ENCODE data around the gene PPM1F. TPM values are rescaled to one million over a fixed set of nuclear protein-coding genes. Genes with fewer than 3 reads are reported as not detected.

Gene PPM1F
- total RNA-seq, 1 experiment from 2014 or later = 45.9 TPM

DNA sequence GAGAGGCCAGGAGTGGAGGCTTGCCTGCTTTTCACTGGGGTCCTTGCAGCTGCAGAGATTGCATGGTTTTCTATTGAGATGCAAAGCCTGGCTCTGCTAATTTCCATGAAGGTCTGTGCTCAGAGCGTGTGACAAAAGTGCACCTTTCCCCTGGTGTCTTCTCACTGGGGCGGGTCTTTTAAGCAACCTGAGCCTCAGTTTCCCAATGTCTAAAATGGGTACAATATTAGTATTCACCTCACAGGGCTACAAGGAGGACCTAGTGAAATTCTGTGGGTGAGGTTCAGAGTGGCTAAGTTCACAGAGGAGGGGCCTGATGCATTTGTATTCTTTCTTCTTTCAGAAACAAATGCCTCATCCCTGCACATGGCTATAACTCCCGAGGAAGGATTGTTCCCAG is 20.3 kb downstream of the PPM1F start:
- no peak for DNase-seq (ENCODE audit: low read depth)
- in situ Hi-C loops (cut with HindIII; ENCODE audit: low pct_unique_long_range_greater_than_20kb, low sequenced_read_pairs) = loop anchor here (10.0 kb wide), 1 partner anchor 128 kb away; no protein-coding TSS in a partner anchor

GRCh38 chr22:21931056-21931455 is 21.6 kb downstream of the PPM1F start:
- no peak for DNase-seq (ENCODE audit: low read depth)
- in situ Hi-C loops (cut with HindIII; ENCODE audit: low pct_unique_long_range_greater_than_20kb, low sequenced_read_pairs) = loop anchor here (10.0 kb wide), 1 partner anchor 126 kb away; no protein-coding TSS in a partner anchor

DNA sequence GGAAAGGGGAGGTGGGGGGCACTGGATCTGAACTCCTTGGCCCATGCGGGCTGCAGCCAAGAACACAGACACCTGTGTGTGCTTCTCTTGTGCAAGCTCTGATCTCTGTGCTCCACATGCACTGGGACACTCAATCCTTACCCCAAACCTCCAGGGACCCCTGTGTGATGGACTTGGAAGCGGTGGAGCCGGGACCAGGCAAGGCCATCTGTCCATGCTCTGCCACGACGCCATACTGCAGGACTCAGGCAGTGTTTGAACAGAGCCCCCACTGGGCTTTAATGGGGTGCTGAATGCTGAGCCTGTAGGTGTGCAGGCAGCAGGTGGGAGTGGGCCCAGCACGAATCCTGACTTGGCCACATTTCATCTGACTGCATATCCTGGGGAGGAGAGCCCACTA is 23.4 kb downstream of the PPM1F start:
- DNase-seq (ENCODE audit: low read depth) = no peak
- in situ Hi-C loops (cut with HindIII; ENCODE audit: low pct_unique_long_range_greater_than_20kb, low sequenced_read_pairs) = no loop called here

DNA sequence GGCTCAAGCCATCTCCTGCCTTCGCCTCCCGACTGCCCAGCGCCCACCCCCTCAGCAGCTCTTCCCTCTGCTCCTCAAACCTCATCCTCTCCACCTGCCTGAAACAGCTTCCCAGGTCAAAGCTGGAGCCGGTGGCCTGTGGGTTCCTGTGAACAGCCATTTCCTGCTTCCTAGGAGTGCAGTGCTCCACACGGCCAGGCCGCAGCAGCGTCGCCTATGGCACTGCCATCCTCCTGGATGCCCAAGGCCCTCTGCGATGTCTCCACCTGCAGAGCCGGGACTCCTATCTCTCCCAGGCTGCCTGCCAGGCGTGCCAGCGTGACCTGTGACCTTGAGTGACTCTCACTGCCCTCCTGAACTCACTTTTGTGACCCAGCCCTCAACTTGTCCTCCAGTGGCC is 24.6 kb downstream of the PPM1F start:
- in situ Hi-C loops (cut with HindIII; ENCODE audit: low pct_unique_long_range_greater_than_20kb, low sequenced_read_pairs) = no loop called here
- DNase-seq (ENCODE audit: low read depth) = no peak

GRCh38 chr22:21927174-21927823 is 25.3 kb downstream of the PPM1F start:
- in situ Hi-C loops (cut with HindIII; ENCODE audit: low pct_unique_long_range_greater_than_20kb, low sequenced_read_pairs) = no loop called here
- DNase-seq (ENCODE audit: low read depth) = no peak

DNA sequence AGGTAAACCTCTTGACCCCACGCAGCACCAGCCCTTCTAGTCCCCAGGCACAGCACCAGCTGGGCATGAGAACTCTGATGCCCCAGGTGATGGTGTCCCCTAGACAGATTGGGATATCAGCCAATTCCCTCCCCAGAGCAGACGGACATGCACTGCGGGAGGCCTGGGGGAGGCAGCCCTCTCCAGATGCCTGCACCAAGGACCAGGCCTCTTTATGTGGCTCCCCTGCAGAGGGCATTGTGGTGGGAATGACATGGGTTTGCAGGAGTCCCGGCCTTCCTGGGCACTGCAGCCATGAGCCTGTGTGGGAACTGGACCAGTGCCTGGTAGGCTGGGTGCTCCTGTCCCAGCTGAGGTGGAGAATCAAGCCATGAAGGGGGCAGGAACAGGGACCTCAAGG is 25.9 kb downstream of the PPM1F start:
- in situ Hi-C loops (cut with HindIII; ENCODE audit: low pct_unique_long_range_greater_than_20kb, low sequenced_read_pairs) = no loop called here
- DNase-seq (ENCODE audit: low read depth) = no peak

GRCh38 chr22:21923163-21923561 is 29.5 kb downstream of the PPM1F start:
- in situ Hi-C loops (cut with HindIII; ENCODE audit: low pct_unique_long_range_greater_than_20kb, low sequenced_read_pairs) = no loop called here
- DNase-seq (ENCODE audit: low read depth) = no peak

DNA sequence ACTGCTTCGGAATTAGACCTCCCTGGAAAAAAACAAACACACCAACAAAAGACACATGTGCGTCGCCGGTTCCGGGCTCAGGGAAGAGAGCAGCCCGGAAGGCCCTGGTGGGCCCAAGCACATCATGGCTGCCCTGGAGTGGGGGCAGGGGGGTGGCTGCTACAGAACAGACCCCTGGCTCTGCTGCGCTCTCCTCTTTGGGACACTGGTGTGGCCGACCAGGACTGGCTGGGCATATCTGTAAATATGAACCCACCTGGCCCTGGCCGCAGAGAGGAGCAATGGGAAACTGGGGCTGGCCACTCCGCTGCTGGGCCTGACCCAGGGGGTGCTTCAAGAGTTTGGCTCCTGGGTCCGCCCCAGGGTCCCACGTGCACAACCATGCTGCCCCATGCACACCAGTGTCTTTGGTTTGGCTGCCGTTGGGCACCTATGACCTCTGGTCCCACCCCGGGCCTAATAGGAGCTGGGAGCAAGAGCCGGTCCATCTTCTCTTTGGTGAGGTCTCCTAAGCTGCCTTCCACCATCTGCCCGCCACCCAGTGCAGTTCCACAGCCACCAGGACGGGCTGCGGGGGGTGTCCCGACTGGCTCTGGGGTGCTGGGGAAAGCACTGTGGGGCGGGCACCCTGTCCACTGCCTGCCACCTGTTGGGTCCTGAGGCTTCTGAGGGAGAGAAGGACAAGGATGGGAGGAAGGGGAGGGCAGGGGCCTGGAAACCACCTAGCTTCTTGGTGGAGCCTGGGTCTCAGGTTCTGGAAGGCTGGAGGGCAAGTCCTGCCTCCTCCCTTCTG is 30.1 kb downstream of the PPM1F start:
- DNase-seq (ENCODE audit: low read depth) = no peak
- in situ Hi-C loops (cut with HindIII; ENCODE audit: low pct_unique_long_range_greater_than_20kb, low sequenced_read_pairs) = no loop called here

GRCh38 chr22:21921729-21922128 is 30.9 kb downstream of the PPM1F start:
- in situ Hi-C loops (cut with HindIII; ENCODE audit: low pct_unique_long_range_greater_than_20kb, low sequenced_read_pairs) = no loop called here
- DNase-seq (ENCODE audit: low read depth) = no peak

- in situ Hi-C loops (cut with HindIII; ENCODE audit: low pct_unique_long_range_greater_than_20kb, low sequenced_read_pairs) = no loop called here
- no peak for DNase-seq (ENCODE audit: low read depth)
Observed at GRCh38 chr22:21921184-21921721, 31.4 kb downstream of the PPM1F start.

DNA sequence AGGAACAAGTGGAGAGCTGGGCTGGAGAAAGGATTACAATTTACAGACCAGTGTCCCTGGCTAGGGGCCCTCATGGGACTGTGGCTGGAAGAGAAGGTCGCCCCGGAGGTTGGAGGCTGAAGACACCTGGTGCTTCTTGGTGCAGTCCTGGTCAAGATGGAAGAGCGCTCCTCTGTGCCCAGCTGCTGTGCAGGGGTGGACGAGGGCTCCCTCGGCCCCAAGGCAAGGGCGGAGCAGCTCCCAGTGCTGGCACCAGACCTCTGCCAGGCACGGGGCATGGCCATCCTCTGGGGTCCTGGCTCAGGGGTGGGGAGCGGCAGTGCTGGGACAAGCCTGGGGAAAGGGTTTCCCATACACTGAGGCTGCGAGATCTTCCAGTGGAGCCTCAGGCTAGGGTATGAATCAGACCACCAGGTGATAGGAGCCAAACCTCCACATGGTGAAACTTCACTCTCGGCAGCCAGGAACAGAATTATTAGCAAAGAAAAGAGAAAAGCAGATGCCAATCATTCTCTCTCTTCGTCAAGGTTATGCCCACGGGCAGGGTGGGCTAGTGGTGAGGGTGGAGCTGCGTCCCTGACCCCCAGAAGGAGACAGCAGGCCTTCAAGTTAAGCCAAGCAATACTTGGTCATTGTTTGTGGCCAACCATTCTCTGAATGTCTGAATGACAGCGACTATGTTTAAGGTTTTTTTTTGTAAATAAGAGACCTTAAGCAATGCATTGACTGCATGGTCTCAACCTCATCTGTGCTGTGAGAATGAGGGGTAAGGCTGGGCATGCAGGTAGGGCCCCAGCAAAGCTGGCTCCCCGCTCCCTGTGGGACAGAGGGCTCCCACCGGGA is 32.1 kb downstream of the PPM1F start:
- DNase-seq (ENCODE audit: low read depth) = no peak
- in situ Hi-C loops (cut with HindIII; ENCODE audit: low pct_unique_long_range_greater_than_20kb, low sequenced_read_pairs) = no loop called here

DNA sequence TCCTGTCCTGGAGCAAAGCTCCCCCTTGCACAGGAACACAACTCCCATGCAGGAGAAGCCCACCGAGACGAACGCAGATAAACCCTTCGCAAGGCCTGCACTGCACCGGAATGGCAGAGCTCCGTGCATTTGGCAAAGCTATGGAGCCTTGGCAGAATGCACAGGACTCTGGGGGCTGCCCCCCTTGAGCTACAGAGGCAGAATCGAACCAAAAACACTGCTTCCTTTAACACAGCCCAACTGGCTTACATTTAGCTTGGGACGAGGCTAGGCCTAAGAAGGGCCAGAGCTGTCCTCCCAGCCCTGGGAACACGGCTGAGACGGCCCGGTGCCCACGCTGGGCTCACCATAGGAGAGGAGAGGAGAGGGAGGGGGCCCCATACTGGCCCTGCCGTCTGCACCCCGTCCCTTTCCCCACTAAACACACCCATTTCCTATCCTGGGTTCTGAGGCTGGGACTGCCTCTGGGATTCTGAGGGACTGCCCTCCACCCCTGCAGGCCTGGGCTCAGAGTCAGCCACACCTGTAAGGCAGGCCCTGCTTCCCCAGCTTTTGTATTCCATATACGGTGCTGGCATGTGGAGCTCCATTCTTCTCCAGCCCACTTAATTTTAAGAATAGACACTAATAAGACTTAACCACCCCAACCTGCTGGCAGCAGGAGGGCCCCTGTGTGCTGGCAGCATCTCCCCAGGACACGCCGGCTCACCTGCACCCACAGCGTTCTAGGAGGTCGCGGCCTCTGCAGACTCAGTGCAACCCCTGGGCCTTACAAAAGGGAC is 32.9 kb downstream of the PPM1F start:
- DNase-seq (ENCODE audit: low read depth) = no peak
- in situ Hi-C loops (cut with HindIII; ENCODE audit: low pct_unique_long_range_greater_than_20kb, low sequenced_read_pairs) = no loop called here

DNA sequence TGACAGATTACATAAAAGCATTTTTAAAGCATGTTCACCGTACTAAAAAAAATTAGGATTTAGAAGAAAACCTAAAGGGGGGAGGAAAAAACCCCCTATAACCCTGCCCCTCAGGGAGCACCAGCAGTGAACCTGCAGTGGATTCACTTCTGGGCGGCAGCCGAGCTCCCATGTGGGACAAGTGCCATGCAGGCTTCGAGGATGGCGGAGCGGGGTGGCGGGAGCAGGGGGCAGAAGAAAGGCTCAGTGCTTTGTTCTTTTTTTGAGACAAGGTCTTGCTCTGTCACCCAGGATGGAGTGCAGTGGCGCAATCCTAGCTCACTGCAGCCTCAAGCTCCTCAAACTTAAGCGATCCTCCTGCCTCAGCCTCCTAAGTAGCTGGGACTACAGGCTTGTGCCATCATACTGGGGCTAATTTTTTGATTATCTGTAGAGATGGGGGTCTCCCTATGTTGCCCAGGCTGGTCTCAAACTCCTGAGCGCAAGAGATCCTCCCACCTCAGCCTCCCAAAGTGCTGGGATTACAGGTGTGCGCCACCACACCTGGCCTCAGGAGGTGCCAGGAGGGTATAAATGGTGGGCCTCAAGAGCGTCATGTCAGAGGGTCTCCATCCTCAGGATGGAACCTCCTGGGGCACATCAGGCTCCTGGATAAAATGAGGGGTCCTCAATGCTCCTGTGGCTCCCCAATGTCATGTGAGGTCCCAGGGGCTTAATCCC is 34.0 kb downstream of the PPM1F start:
- in situ Hi-C loops (cut with HindIII; ENCODE audit: low pct_unique_long_range_greater_than_20kb, low sequenced_read_pairs) = no loop called here
- no peak for DNase-seq (ENCODE audit: low read depth)

DNA sequence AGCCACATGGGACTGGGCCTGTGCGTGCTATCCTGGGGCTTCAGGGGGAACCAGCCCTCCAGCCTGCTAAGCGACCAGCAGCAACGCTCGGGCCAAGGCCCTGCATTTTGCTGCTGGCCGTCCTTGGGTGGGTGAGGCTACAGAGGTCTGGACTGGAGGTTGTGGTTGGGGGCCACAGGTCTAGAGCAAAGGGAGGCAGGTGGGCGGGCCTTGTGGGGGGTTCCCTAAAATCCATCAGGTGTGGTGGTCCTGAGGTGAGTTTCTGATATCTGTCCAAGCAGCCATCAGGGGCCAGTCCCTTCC is 34.7 kb downstream of the PPM1F start:
- in situ Hi-C loops (cut with HindIII; ENCODE audit: low pct_unique_long_range_greater_than_20kb, low sequenced_read_pairs) = no loop called here
- DNase-seq (ENCODE audit: low read depth) = no peak

- in situ Hi-C loops (cut with HindIII; ENCODE audit: low pct_unique_long_range_greater_than_20kb, low sequenced_read_pairs) = no loop called here
Observed at GRCh38 chr22:21917181-21917958, 35.3 kb downstream of the PPM1F start.

GRCh38 chr22:21916309-21916918 is 36.2 kb downstream of the PPM1F start:
- no peak for DNase-seq (ENCODE audit: low read depth)
- in situ Hi-C loops (cut with HindIII; ENCODE audit: low pct_unique_long_range_greater_than_20kb, low sequenced_read_pairs) = no loop called here

More at GRCh38 chr22:21917181-21917958, 35.3 kb downstream of the PPM1F start:
- DNase-seq (ENCODE audit: low read depth) = no peak

Data from Caki2 (cell line).